ENCODE measurements around the gene NCBP3. TPM values are rescaled to one million over a fixed set of nuclear protein-coding genes. Genes with fewer than 3 reads are reported as not detected.

Gene NCBP3
- total RNA-seq, 4 donors from 2014 or later: 15.0 to 33.9 (median 21.9) TPM

DNA sequence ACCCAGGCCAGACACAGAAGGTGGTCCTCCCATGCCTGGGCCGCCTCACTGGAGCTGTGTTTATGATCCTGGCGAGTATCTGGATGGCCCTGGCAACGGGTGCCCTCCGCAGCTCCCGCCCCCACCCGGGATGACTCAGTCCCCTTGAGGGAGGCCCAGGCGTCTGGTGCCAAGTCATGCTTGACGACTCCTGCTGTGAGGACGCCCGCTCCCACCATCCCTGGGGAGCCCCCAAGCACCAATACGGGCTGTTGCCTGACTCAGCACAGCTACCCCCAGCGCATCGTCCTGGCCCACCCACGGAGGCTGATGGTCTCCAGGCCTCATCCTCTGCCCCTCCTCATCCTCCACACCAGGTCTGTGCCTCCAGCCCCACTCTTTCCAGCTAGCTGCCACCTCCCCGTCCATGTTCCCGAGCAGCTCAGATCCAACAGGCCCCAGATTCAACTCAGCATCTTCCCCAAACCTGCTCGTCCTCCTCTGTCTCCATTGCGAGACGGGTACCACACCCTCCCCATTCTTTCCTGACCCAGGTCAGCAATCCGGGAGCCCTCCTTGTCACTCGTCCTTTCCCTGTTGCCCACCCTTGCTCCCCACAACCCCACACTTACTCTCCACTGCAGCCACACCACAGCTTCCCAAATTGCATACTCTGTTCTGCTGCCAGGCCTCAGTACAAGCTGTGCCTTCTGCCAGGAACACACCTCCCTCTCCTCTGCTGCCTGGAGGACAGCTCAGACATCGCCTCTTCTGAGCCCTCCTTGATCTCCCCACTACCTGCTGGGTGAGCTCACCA, 44.2 kb upstream of the NCBP3 start:
- H3K4me3 ChIP-seq: no peak overlapping the region
- DNase-seq (ENCODE audit: extremely low spot score): no peak
- no peaks in the 10 kb centered on the region for H3K27me3 ChIP-seq
- 57% methylated on average over 15 of the region's 22 CpGs for WGBS
- TF ChIP-seq POLR2A (IDR thresholded peaks at IDR 0.05; ENCODE audit: low read depth) (no peak), POLR2AphosphoS5 (IDR thresholded peaks at IDR 0.05) (peak; percentile 56 to 64), CTCF (IDR thresholded peaks at IDR 0.05) (no peak), EP300 (IDR thresholded peaks at IDR 0.05) (no peak)
- peak overlapping the region; percentile 88 to 91 (median 90) for H3K27ac ChIP-seq (replicated peaks in 1 of 4)
- peaks cover 0 to 2% (median under 1%) of the 10 kb centered on the region in 4 donors for H3K36me3 ChIP-seq
- intact Hi-C loops (cut with DNase I): no loop called here
- no peaks in the 10 kb centered on the region for H3K9me3 ChIP-seq
- peaks cover 84 to 97% (median 95%) of the 10 kb centered on the region in 4 donors for H3K4me1 ChIP-seq

GRCh38 chr17:3889325-3890012, 43.4 kb upstream of the NCBP3 start:
- intact Hi-C loops (cut with DNase I): no loop called here
- DNase-seq (ENCODE audit: extremely low spot score): no peak
- H3K4me1 ChIP-seq: peaks cover 76 to 91% (median 90%) of the 10 kb centered on the region in 4 donors

GRCh38 chr17:3888343-3889171, 42.5 kb upstream of the NCBP3 start:
- H3K4me1 ChIP-seq: peaks cover 68 to 82% (median 81%) of the 10 kb centered on the region in 4 donors

More at GRCh38 chr17:3889325-3890012, 43.4 kb upstream of the NCBP3 start:
- no peak overlapping the region for H3K4me3 ChIP-seq
- no peak for TF ChIP-seq EP300 (IDR thresholded peaks at IDR 0.05)
- TF ChIP-seq CTCF (IDR thresholded peaks at IDR 0.05): no peak
- no peak for TF ChIP-seq POLR2AphosphoS5 (IDR thresholded peaks at IDR 0.05)
- TF ChIP-seq POLR2A (IDR thresholded peaks at IDR 0.05; ENCODE audit: low read depth): no peak
- no peaks in the 10 kb centered on the region for H3K9me3 ChIP-seq
- peak overlapping the region; percentile 88 to 91 (median 90) for H3K27ac ChIP-seq (replicated peaks in 1 of 4)
- H3K36me3 ChIP-seq: peaks cover 0 to 10% (median 9%) of the 10 kb centered on the region in 4 donors
- WGBS: 93% methylated on average over 8 of the region's 17 CpGs
- H3K27me3 ChIP-seq: no peaks in the 10 kb centered on the region

More at GRCh38 chr17:3888343-3889171, 42.5 kb upstream of the NCBP3 start:
- H3K36me3 ChIP-seq: peaks cover 0 to 19% (median 17%) of the 10 kb centered on the region in 4 donors
- peak overlapping the region; percentile 88 to 91 (median 90) for H3K27ac ChIP-seq (replicated peaks in 1 of 4)
- H3K4me3 ChIP-seq: peak overlapping the region in 1 of 4 donors; percentile 9
- H3K27me3 ChIP-seq: no peaks in the 10 kb centered on the region
- WGBS: 54% methylated on average over 13 of the region's 50 CpGs
- no peaks in the 10 kb centered on the region for H3K9me3 ChIP-seq
- no peak for TF ChIP-seq CTCF (IDR thresholded peaks at IDR 0.05)
- peak; percentile 80 to 87 for TF ChIP-seq POLR2AphosphoS5 (IDR thresholded peaks at IDR 0.05)
- intact Hi-C loops (cut with DNase I): no loop called here
- no peak for DNase-seq (ENCODE audit: extremely low spot score)
